Head of caudate nucleus (tissue), 42 donors: ENCODE results near the gene HMGCR.

Experiments used
- DNase-seq, 42 donors: peaks; one replicate each; pipeline versions ENCODE4 v3.0.0 to v3.0.0-alpha.2; 2020 to 2021; ENCODE audit warnings: mixed read lengths in 7 of 42
- intact Hi-C: fragments of 100-400 bp; cut with DNase I; formaldehyde crosslinking; loops from one replicate; pipeline ENCODE4 v1.15.0; 2022

The HMGCR gene

GRCh38 chr5:75337366-75338021 lies 474 bp downstream of the HMGCR start:
- DNase-seq, result peak in 32 of 42 donors; percentile 2 to 68 (median 37)
- intact Hi-C loops, result loop anchor here (2.0 kb wide), 1 partner anchor 173 kb away; the partner anchor contains the start of genes CERT1 and POLK

- DNase-seq, result no peak
- intact Hi-C loops, result no loop called here
Measured at GRCh38 chr5:75338408-75338807, 1.4 kb downstream of the HMGCR start.

GRCh38 chr5:75340714-75341478 lies 3.9 kb downstream of the HMGCR start:
- intact Hi-C loops, result no loop called here
- DNase-seq, result no peak

GRCh38 chr5:75341934-75342333 lies 4.9 kb downstream of the HMGCR start:
- no peak for DNase-seq
- intact Hi-C loops, result no loop called here

- intact Hi-C loops, result no loop called here
- DNase-seq, result no peak
Measured at GRCh38 chr5:75342836-75343235, 5.8 kb downstream of the HMGCR start.

- intact Hi-C loops, result no loop called here
Measured at GRCh38 chr5:75348241-75348640, 11.2 kb downstream of the HMGCR start.

GRCh38 chr5:75349663-75350062 lies 12.6 kb downstream of the HMGCR start:
- intact Hi-C loops, result no loop called here
- no peak for DNase-seq

More at GRCh38 chr5:75348241-75348640, 11.2 kb downstream of the HMGCR start:
- no peak for DNase-seq

- intact Hi-C loops, result no loop called here
- no peak for DNase-seq
Measured at GRCh38 chr5:75351139-75351926, 14.3 kb downstream of the HMGCR start.

- no peak for DNase-seq
- intact Hi-C loops, result no loop called here
Measured at GRCh38 chr5:75355236-75355635, 18.2 kb downstream of the HMGCR start.

- intact Hi-C loops, result no loop called here
- DNase-seq, result no peak
Measured at GRCh38 chr5:75356719-75357118, 19.7 kb downstream of the HMGCR start.

GRCh38 chr5:75358117-75358516 lies 21.1 kb downstream of the HMGCR start:
- intact Hi-C loops, result no loop called here

GRCh38 chr5:75361310-75361709 lies 24.3 kb downstream of the HMGCR start:
- intact Hi-C loops, result no loop called here
- peak in 22 of 42 donors; percentile 8 to 60 (median 32) for DNase-seq

More at GRCh38 chr5:75358117-75358516, 21.1 kb downstream of the HMGCR start:
- DNase-seq, result no peak

- intact Hi-C loops, result no loop called here
- no peak for DNase-seq
Measured at GRCh38 chr5:75362474-75362975, 25.5 kb downstream of the HMGCR start.

- no peak for DNase-seq
- intact Hi-C loops, result no loop called here
Measured at GRCh38 chr5:75363111-75363510, 26.1 kb downstream of the HMGCR start.

GRCh38 chr5:75363726-75364495 lies 26.9 kb downstream of the HMGCR start:
- DNase-seq, result peak in 1 of 42 donors; percentile 20
- intact Hi-C loops, result no loop called here

- no peak for DNase-seq
- intact Hi-C loops, result no loop called here
Measured at GRCh38 chr5:75364571-75365280, 27.7 kb downstream of the HMGCR start.

GRCh38 chr5:75365740-75366139 lies 28.7 kb downstream of the HMGCR start:
- no peak for DNase-seq
- intact Hi-C loops, result no loop called here

GRCh38 chr5:75366787-75367186 lies 29.8 kb downstream of the HMGCR start:
- intact Hi-C loops, result no loop called here
- DNase-seq, result no peak
